HEK293 (cell line): ENCODE data around the gene TESMIN.

Experiments used
- CTCF ChIP-seq: fragments of 450-650 bp; formaldehyde crosslinking; IDR thresholded peaks from 2 replicates; pipeline ENCODE4 v1.5.1; 2016; ENCODE audit warnings: missing biosample characterization, missing genetic modification characterization
- KLF17 ChIP-seq: fragments of 450-650 bp; formaldehyde crosslinking; IDR thresholded peaks from 2 replicates; pipeline ENCODE4 v1.5.1; 2016; ENCODE audit warnings: missing biosample characterization, missing genetic modification characterization
- REST ChIP-seq: fragments of 450-650 bp; formaldehyde crosslinking; IDR thresholded peaks from 2 replicates; pipeline ENCODE4 v1.5.1; 2016; ENCODE audit warnings: missing biosample characterization, missing genetic modification characterization
- SCRT2 ChIP-seq: fragments of 450-650 bp; formaldehyde crosslinking; IDR thresholded peaks from 2 replicates; pipeline ENCODE4 v1.5.1; 2016; ENCODE audit warnings: missing biosample characterization, missing genetic modification characterization
- ZNF19 ChIP-seq: fragments of 450-650 bp; formaldehyde crosslinking; IDR thresholded peaks from 2 replicates; pipeline ENCODE4; 2016; ENCODE audit warnings: missing biosample characterization, missing genetic modification characterization, low read depth
- ZNF280D ChIP-seq: fragments of 450-650 bp; formaldehyde crosslinking; IDR thresholded peaks from 2 replicates; pipeline ENCODE4 v1.5.1; 2016; ENCODE audit warnings: missing biosample characterization, missing genetic modification characterization
- ZNF311 ChIP-seq: fragments of 450-650 bp; formaldehyde crosslinking; IDR thresholded peaks from 2 replicates; pipeline ENCODE4 v1.5.1; 2017; ENCODE audit warnings: missing biosample characterization, missing genetic modification characterization, borderline replicate concordance
- ZNF335 ChIP-seq: fragments of 450-650 bp; formaldehyde crosslinking; conservative IDR thresholded peaks from 2 replicates; pipeline ENCODE4 v1.5.1; 2016; ENCODE audit warnings: missing biosample characterization, missing genetic modification characterization
- ZNF426 ChIP-seq: fragments of 450-650 bp; formaldehyde crosslinking; IDR thresholded peaks from 2 replicates; pipeline ENCODE4 v1.5.1; 2017; ENCODE audit warnings: missing biosample characterization, missing genetic modification characterization, mild to moderate bottlenecking, inconsistent platforms, moderate library complexity
- ZNF692 ChIP-seq: fragments of 450-650 bp; formaldehyde crosslinking; IDR thresholded peaks from 2 replicates; pipeline ENCODE4 v1.5.1; 2016; ENCODE audit warnings: missing biosample characterization, missing genetic modification characterization
- ZNF768 ChIP-seq: fragments of 450-650 bp; formaldehyde crosslinking; IDR thresholded peaks from 2 replicates; pipeline ENCODE4 v1.5.1; 2018; ENCODE audit warnings: missing biosample characterization, mild to moderate bottlenecking, missing genetic modification characterization
- ZNF792 ChIP-seq: fragments of 450-650 bp; formaldehyde crosslinking; IDR thresholded peaks from 2 replicates; pipeline ENCODE4 v1.5.1; 2016; ENCODE audit warnings: missing biosample characterization, missing genetic modification characterization

GRCh38 chr11:68660066-68660810, 91.1 kb downstream of the TESMIN start:
- TF ChIP-seq ZNF280D (tag by site-specific recombination), result no peak
- TF ChIP-seq REST, result no peak
- TF ChIP-seq ZNF311 (tag by site-specific recombination), result no peak
- TF ChIP-seq CTCF (tag by site-specific recombination), result no peak
- no peak for TF ChIP-seq SCRT2
- no peak for TF ChIP-seq ZNF792
- TF ChIP-seq ZNF426, result no peak
- TF ChIP-seq ZNF692 (tag by site-specific recombination), result no peak
- TF ChIP-seq ZNF19, result no peak
- TF ChIP-seq ZNF768 (tag by site-specific recombination), result no peak
- no peak for TF ChIP-seq KLF17 (tag by site-specific recombination)
- no peak for TF ChIP-seq ZNF335
